Mucosa of descending colon (tissue), 3 donors: ENCODE data around the gene BPHL. TPM values are rescaled to one million over a fixed set of nuclear protein-coding genes. Genes with fewer than 3 reads are reported as not detected.

ENCODE experiments used
- ATAC-seq: fragments of 200-7000 bp; cut with Tn5 transposase; one replicate; pipeline ENCODE4 v1.9.1; 2020; ENCODE audit warnings: mild to moderate bottlenecking, moderate library complexity
- DNase-seq, 3 donors: peaks; one replicate each; pipeline ENCODE4 v3.0.0-alpha.2; 2020
- H3K36me3 ChIP-seq: fragments of 200-600 bp; one replicate; pipeline ENCODE4 v1.8.0; 2021; ENCODE audit warnings: low read depth, mild to moderate bottlenecking
- H3K4me1 ChIP-seq: fragments of 200-600 bp; one replicate; pipeline ENCODE4 v1.8.0; 2021; ENCODE audit warnings: low read depth, mild to moderate bottlenecking
- H3K4me3 ChIP-seq: fragments of 200-600 bp; one replicate; pipeline ENCODE4 v1.8.0; 2021; ENCODE audit warnings: mild to moderate bottlenecking
- H3K9me3 ChIP-seq: fragments of 200-600 bp; one replicate; pipeline ENCODE4 v1.8.0; 2021; ENCODE audit warnings: mild to moderate bottlenecking
- intact Hi-C, 2 donors: fragments of 100-400 bp; cut with DNase I in 1 of 2; cut with micrococcal nuclease in 1 of 2; formaldehyde crosslinking; loops; one replicate each; pipeline versions ENCODE4 v1.11.0 to v1.11.1; 2022; cut with DNase I, micrococcal nuclease
- total RNA-seq, 3 donors: library from RNA; stranded (reverse); fragmentation: NEBNext Ultra II Directional in 2 of 3; extraction: Animal tissue kit (Norgen Biotek cat#: 25700) in 2 of 3; gene quantifications; one replicate each; pipeline versions ENCODE4 v1.2.1 to v1.2.4, GENCODE V29; 2021 to 2023
- TF ChIP-seq, protein P1 (sequence below): fragments of 200-600 bp; IDR thresholded peaks from one replicate; pipeline ENCODE4 v1.8.0; 2022; ENCODE audit warnings: antibody characterized with exemption, mild to moderate bottlenecking
- donor health status: DM: no; HTN: no; CAD: no; lungs with moderate emphysema.
- donor health status: DM: no; HTN: no; CAD: no.
- donor health status: DM: no; HTN: yes; CAD: no.

The BPHL gene
- total RNA-seq, 3 donors from 2014 or later: 17.6 to 30.7 (median 30.0) TPM

GRCh38 chr6:3138341-3138740 is 19.8 kb downstream of the BPHL start:
- TF ChIP-seq, protein P1, sequence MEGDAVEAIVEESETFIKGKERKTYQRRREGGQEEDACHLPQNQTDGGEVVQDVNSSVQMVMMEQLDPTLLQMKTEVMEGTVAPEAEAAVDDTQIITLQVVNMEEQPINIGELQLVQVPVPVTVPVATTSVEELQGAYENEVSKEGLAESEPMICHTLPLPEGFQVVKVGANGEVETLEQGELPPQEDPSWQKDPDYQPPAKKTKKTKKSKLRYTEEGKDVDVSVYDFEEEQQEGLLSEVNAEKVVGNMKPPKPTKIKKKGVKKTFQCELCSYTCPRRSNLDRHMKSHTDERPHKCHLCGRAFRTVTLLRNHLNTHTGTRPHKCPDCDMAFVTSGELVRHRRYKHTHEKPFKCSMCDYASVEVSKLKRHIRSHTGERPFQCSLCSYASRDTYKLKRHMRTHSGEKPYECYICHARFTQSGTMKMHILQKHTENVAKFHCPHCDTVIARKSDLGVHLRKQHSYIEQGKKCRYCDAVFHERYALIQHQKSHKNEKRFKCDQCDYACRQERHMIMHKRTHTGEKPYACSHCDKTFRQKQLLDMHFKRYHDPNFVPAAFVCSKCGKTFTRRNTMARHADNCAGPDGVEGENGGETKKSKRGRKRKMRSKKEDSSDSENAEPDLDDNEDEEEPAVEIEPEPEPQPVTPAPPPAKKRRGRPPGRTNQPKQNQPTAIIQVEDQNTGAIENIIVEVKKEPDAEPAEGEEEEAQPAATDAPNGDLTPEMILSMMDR: no peak
- peaks cover 19% of the 10 kb centered on the region for H3K4me1 ChIP-seq
- DNase-seq (no peak), ATAC-seq (no peak)
- intact Hi-C loops: no loop called here
- no peaks in the 10 kb centered on the region for H3K9me3 ChIP-seq
- no peaks in the 10 kb centered on the region for H3K36me3 ChIP-seq
- no peak overlapping the region for H3K4me3 ChIP-seq

GRCh38 chr6:3139090-3139903 is 20.8 kb downstream of the BPHL start:
- Histone ChIP-seq H3K4me3 (no peak overlapping the region), H3K9me3 (no peaks in the 10 kb centered on the region), H3K4me1 (peaks cover 19% of the 10 kb centered on the region), H3K36me3 (no peaks in the 10 kb centered on the region)
- peak; percentile 77 to 85 (median 82) for DNase-seq
- ATAC-seq: peak; percentile 94
- TF ChIP-seq, protein P1: no peak
- intact Hi-C loops: no loop called here

- DNase-seq (no peak), ATAC-seq (no peak)
- TF ChIP-seq, protein P1: no peak
- Histone ChIP-seq H3K4me3 (no peak overlapping the region), H3K36me3 (no peaks in the 10 kb centered on the region), H3K9me3 (no peaks in the 10 kb centered on the region), H3K4me1 (peaks cover 18% of the 10 kb centered on the region)
- intact Hi-C loops: no loop called here
Measured at GRCh38 chr6:3140201-3140600, 21.7 kb downstream of the BPHL start.

DNA sequence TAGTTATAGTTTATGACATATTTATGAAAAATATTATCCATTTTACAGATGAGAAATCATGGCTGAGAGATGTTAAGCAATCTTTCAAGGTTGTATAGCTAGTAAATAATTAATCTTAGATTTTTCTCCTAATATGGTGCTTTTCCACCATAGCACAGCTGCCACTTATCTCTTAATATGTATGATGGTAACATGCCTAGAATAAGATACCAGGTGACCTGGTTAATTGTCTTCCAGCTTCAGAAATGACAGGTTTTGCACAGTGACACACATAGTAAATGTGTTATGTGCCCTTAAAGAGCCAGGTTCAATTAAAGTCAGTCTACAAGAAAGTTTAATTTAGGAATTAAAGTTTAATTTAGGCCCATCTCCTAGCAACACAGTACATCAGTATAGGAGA is 24.0 kb downstream of the BPHL start:
- no peak for ATAC-seq
- TF ChIP-seq, protein P1: no peak

DNA sequence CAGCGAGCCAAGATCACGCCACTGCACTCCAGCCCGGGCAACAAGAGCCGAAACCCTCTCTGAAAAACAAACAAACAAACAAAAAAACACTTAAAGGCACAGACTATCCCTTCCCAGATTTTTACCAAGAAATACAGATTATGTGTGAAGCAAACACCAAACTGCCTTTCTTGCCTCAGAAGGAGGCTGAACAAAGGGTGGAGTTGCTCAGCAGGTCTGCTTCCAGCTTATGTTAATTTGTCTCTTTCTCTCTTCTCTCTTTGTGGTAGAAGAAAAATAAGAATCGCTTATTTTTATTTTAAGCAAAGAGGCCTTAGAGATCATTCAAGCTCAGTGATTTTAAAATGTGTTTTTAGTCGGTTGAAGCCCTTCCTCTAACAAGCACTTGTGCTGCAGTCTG is 24.6 kb downstream of the BPHL start:
- ATAC-seq: no peak
- intact Hi-C loops: no loop called here
- TF ChIP-seq, protein P1: no peak
- H3K9me3 ChIP-seq: no peaks in the 10 kb centered on the region
- H3K36me3 ChIP-seq: no peaks in the 10 kb centered on the region
- DNase-seq: no peak
- peaks cover 11% of the 10 kb centered on the region for H3K4me1 ChIP-seq
- no peak overlapping the region for H3K4me3 ChIP-seq

More for the DNA sequence above, 24.0 kb downstream of the BPHL start:
- Histone ChIP-seq H3K9me3 (no peaks in the 10 kb centered on the region), H3K4me1 (peaks cover 11% of the 10 kb centered on the region), H3K36me3 (no peaks in the 10 kb centered on the region), H3K4me3 (no peak overlapping the region)
- no peak for DNase-seq
- intact Hi-C loops: no loop called here
